Lower leg skin (tissue), 3 donors: Measurements from ENCODE around the gene GPRIN3.

Experiments
- POLR2A ChIP-seq, 2 donors: fragments of 450-650 bp; IDR thresholded peaks; one replicate each; pipeline ENCODE4 v1.6.1; 2016 to 2017; ENCODE audit warnings: antibody characterized with exemption in 2 of 2, mild to moderate bottlenecking in 1 of 2, moderate library complexity in 1 of 2
- TF ChIP-seq, protein P1 (sequence below), 3 donors: fragments of 450-650 bp; IDR thresholded peaks; one replicate each; pipeline ENCODE4 v1.5.1; 2016; ENCODE audit warnings: antibody characterized with exemption in 3 of 3, mild to moderate bottlenecking in 3 of 3, moderate library complexity in 2 of 3

DNA sequence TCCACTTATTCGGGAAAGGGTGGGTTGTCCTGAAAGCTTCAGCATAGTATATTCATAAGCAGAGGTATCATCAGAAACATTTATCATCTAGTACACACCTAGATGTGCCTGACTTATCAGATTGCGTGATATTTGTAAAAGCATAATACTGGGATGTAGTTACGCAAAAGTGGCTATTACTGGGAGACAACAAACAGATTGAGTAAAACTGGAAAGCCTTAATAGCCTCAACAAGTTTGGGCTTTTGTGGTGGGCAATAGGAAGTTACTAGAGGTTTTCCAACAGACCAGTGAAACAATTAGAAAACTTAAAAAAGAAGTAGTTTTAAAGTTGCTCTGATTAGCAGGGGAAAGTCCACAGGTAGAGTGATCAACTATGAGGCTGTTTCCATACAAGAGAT is 39.8 kb downstream of the GPRIN3 start:
- TF ChIP-seq, protein P1, sequence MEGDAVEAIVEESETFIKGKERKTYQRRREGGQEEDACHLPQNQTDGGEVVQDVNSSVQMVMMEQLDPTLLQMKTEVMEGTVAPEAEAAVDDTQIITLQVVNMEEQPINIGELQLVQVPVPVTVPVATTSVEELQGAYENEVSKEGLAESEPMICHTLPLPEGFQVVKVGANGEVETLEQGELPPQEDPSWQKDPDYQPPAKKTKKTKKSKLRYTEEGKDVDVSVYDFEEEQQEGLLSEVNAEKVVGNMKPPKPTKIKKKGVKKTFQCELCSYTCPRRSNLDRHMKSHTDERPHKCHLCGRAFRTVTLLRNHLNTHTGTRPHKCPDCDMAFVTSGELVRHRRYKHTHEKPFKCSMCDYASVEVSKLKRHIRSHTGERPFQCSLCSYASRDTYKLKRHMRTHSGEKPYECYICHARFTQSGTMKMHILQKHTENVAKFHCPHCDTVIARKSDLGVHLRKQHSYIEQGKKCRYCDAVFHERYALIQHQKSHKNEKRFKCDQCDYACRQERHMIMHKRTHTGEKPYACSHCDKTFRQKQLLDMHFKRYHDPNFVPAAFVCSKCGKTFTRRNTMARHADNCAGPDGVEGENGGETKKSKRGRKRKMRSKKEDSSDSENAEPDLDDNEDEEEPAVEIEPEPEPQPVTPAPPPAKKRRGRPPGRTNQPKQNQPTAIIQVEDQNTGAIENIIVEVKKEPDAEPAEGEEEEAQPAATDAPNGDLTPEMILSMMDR (IDR thresholded peaks at IDR 0.05), result no peak
- no peak for TF ChIP-seq POLR2A (IDR thresholded peaks at IDR 0.05)
